ENCODE data around the gene MIPEP.

DNA sequence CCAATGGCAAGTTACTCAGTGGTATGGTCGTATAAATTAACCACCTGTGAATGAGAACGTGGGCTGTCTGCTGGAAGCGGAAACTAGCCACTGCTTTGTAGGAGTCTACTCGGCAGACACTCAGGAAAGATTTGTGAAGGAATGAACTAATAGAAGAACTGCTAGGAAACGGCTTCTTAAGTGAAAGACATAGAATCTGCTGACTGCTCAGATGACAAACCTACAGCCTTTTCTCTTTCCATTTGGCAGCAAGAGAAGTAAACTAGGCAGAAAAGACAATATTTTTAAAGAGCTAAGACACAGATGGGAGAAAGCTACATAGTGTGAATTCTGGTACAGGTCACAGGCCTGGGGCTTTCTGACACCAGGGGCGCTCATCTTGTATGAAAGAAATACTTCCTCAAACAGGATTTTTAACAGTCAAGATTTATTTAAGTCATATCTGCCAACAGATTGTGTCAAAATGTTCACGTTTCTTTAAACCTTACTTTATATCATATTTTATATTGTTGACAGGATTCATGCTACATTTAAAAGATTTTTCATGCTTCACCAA, 78.4 kb downstream of the MIPEP start:
- TF ChIP-seq, protein P1, sequence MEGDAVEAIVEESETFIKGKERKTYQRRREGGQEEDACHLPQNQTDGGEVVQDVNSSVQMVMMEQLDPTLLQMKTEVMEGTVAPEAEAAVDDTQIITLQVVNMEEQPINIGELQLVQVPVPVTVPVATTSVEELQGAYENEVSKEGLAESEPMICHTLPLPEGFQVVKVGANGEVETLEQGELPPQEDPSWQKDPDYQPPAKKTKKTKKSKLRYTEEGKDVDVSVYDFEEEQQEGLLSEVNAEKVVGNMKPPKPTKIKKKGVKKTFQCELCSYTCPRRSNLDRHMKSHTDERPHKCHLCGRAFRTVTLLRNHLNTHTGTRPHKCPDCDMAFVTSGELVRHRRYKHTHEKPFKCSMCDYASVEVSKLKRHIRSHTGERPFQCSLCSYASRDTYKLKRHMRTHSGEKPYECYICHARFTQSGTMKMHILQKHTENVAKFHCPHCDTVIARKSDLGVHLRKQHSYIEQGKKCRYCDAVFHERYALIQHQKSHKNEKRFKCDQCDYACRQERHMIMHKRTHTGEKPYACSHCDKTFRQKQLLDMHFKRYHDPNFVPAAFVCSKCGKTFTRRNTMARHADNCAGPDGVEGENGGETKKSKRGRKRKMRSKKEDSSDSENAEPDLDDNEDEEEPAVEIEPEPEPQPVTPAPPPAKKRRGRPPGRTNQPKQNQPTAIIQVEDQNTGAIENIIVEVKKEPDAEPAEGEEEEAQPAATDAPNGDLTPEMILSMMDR (IDR thresholded peaks at IDR 0.05): peak in 1 of 3 experiments; percentile 9
- TF ChIP-seq EP300 (IDR thresholded peaks at IDR 0.05) (no peak), POLR2AphosphoS5 (IDR thresholded peaks at IDR 0.05) (no peak), POLR2A (IDR thresholded peaks at IDR 0.05; ENCODE audit: low read depth) (no peak)
